Loucy (cell line): Measurements from ENCODE around the gene NCLN.

ENCODE experiments used
- H2AFZ ChIP-seq: fragments of 200-600 bp; sonication (generic); 2 replicates; pipeline ENCODE4 v1.6.0; 2016; ENCODE audit warnings: antibody characterized with exemption, mild to moderate bottlenecking, low read length, moderate library complexity
- H3F3A ChIP-seq: fragments of 200-600 bp; 2 replicates; pipeline ENCODE4 v1.6.0; 2016; ENCODE audit warnings: antibody characterized with exemption, low read depth, mild to moderate bottlenecking
- H3K27me3 ChIP-seq: fragments of 200-600 bp; sonication (generic); 2 replicates; pipeline ENCODE4 v1.6.1; 2014; ENCODE audit warnings: low read length, mild to moderate bottlenecking; ENCODE audit not compliant: insufficient read depth, poor library complexity, severe bottlenecking
- H3K36me3 ChIP-seq: fragments of 200-600 bp; sonication (generic); 2 replicates; pipeline ENCODE4 v1.6.1; 2016; ENCODE audit warnings: low read length; ENCODE audit not compliant: insufficient read depth
- H3K4me1 ChIP-seq: fragments of 200-600 bp; sonication (generic); 2 replicates; pipeline ENCODE4 v1.5.1; 2014; ENCODE audit warnings: low read length, mild to moderate bottlenecking; ENCODE audit not compliant: insufficient read depth, poor library complexity, severe bottlenecking
- H3K4me2 ChIP-seq: fragments of 200-600 bp; sonication (generic); 2 replicates; pipeline ENCODE4 v1.6.0; 2014; ENCODE audit warnings: antibody characterized with exemption, low read length, low read depth, mild to moderate bottlenecking; ENCODE audit not compliant: poor library complexity, severe bottlenecking
- H3K4me3 ChIP-seq: fragments of 200-600 bp; sonication (generic); 2 replicates; pipeline ENCODE4 v1.5.1; 2014; ENCODE audit warnings: low read length, mild to moderate bottlenecking, mixed read lengths; ENCODE audit not compliant: poor library complexity, severe bottlenecking
- H3K79me2 ChIP-seq: fragments of 200-600 bp; sonication (generic); 2 replicates; pipeline ENCODE4 v1.6.1; 2014; ENCODE audit warnings: low read length; ENCODE audit not compliant: insufficient read depth
- H3K9ac ChIP-seq: fragments of 200-600 bp; sonication (generic); 2 replicates; pipeline ENCODE4 v1.6.0; 2014; ENCODE audit warnings: mild to moderate bottlenecking, low read depth, low read length, moderate library complexity; ENCODE audit not compliant: poor library complexity, severe bottlenecking
- H3K9me2 ChIP-seq: fragments of 200-600 bp; sonication (generic); replicated peaks from 2 replicates; pipeline ENCODE4 v1.6.1; 2016; ENCODE audit warnings: low read depth, low read length, mixed read lengths
- H3K9me3 ChIP-seq: fragments of 200-600 bp; sonication (generic); 2 replicates; pipeline ENCODE4 v1.6.1; 2014; ENCODE audit warnings: mild to moderate bottlenecking, antibody characterized with exemption, low read length, low read depth; ENCODE audit not compliant: insufficient read depth
- H4K20me1 ChIP-seq: fragments of 200-600 bp; sonication (generic); 2 replicates; pipeline ENCODE4 v1.6.0; 2014; ENCODE audit warnings: antibody characterized with exemption, low read length, mild to moderate bottlenecking; ENCODE audit not compliant: insufficient read depth, poor library complexity, severe bottlenecking
- EZH2phosphoT487 ChIP-seq: fragments of 200-600 bp; IDR thresholded peaks from 2 replicates; pipeline ENCODE4 v1.6.1; 2018; ENCODE audit warnings: antibody characterized with exemption, mild to moderate bottlenecking, moderate library complexity, borderline replicate concordance
- TF ChIP-seq, protein P1 (sequence below): fragments of 200-600 bp; sonication (generic); conservative IDR thresholded peaks from 2 replicates; pipeline ENCODE4 v1.5.1; 2014; ENCODE audit warnings: mild to moderate bottlenecking, antibody characterized with exemption, low read length

Gene NCLN

DNA sequence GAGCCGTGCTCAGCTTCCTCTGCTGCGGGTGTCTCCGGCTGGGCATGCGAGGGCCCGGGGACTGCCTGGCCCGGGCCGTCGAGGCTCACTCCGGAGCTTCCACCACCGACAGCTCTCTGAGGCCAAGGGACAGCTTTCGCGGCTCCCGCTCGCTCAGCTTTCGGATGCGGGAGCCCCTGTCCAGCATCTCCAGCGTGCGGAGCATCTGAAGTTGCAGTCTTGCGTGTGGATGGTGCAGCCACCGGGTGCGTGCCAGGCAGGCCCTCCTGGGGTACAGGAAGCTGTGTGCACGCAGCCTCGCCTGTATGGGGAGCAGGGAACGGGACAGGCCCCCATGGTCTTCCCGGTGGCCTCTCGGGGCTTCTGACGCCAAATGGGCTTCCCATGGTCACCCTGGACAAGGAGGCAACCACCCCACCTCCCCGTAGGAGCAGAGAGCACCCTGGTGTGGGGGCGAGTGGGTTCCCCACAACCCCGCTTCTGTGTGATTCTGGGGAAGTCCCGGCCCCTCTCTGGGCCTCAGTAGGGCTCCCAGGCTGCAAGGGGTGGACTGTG is 5.9 kb upstream of the NCLN start:
- Histone ChIP-seq H3K27me3 (no peaks in the 10 kb centered on the region), H3K79me2 (peaks cover 72% of the 10 kb centered on the region), H3K4me2 (peak overlapping the region; percentile 99), H3F3A (peaks cover 3% of the 10 kb centered on the region), H2AFZ (no peak overlapping the region), H3K4me3 (peak overlapping the region; percentile 88), H3K36me3 (no peaks in the 10 kb centered on the region), H3K4me1 (peaks cover 26% of the 10 kb centered on the region), H3K9me3 (no peaks in the 10 kb centered on the region), H3K9ac (peak overlapping the region; percentile 99), H4K20me1 (peaks cover 45% of the 10 kb centered on the region), H3K9me2 (no peaks in the 10 kb centered on the region)
- TF ChIP-seq, protein P1, sequence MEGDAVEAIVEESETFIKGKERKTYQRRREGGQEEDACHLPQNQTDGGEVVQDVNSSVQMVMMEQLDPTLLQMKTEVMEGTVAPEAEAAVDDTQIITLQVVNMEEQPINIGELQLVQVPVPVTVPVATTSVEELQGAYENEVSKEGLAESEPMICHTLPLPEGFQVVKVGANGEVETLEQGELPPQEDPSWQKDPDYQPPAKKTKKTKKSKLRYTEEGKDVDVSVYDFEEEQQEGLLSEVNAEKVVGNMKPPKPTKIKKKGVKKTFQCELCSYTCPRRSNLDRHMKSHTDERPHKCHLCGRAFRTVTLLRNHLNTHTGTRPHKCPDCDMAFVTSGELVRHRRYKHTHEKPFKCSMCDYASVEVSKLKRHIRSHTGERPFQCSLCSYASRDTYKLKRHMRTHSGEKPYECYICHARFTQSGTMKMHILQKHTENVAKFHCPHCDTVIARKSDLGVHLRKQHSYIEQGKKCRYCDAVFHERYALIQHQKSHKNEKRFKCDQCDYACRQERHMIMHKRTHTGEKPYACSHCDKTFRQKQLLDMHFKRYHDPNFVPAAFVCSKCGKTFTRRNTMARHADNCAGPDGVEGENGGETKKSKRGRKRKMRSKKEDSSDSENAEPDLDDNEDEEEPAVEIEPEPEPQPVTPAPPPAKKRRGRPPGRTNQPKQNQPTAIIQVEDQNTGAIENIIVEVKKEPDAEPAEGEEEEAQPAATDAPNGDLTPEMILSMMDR, result no peak
- no peak for TF ChIP-seq EZH2phosphoT487

DNA sequence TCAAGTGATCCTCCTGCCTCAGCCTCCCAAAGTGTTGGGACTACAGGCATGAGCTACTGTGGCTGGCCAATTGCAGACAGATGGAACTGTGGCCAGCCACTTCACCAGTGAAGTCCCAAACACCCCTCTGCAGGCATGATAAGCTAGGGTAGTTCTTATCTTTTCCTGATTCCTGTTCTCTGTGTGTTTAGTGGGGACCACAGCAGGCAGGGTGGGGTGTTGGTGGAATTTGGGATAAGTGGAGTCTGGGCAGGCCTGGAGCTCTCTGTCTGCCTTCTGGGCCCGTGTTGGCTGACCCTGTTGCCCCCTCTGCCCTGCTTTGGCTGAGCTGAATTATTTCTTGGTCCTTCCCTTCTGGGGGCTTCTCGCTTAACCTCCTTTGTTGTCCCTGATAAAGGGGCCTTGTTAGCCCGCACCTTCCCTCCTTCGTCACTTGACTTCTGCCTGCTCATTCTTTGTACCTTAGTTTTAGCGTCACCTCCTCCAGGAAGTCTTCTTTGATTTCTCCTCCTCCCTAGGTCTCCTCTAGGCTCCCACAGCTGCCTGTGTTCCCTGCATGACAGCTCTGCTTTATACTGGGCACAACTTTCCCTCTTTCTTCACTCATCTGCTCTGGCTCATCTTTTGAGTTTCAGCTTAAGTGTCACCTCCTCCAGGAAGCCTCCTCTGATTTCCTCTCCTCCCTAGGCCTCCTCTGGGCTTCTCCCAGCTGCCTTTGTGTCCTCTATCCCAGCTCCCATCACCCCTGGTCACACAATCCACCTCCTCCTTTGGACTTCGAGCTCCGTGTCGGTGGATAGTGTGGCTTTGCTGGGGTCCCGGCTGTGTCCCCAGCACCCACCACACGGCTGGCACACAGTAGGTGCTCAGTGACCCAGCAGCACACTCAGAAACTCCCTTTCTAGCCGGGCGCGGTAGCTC is 1.7 kb upstream of the NCLN start:
- Histone ChIP-seq H3K79me2 (peaks cover 89% of the 10 kb centered on the region), H3K36me3 (no peaks in the 10 kb centered on the region), H4K20me1 (peaks cover 66% of the 10 kb centered on the region), H2AFZ (no peak overlapping the region), H3K4me3 (peak overlapping the region; percentile 24), H3K4me2 (peak overlapping the region; percentile 77), H3K4me1 (peaks cover 37% of the 10 kb centered on the region), H3K9ac (no peak overlapping the region), H3K9me2 (no peaks in the 10 kb centered on the region), H3K9me3 (no peaks in the 10 kb centered on the region), H3K27me3 (no peaks in the 10 kb centered on the region), H3F3A (no peaks in the 10 kb centered on the region)
- TF ChIP-seq, protein P1, result no peak
- no peak for TF ChIP-seq EZH2phosphoT487

DNA sequence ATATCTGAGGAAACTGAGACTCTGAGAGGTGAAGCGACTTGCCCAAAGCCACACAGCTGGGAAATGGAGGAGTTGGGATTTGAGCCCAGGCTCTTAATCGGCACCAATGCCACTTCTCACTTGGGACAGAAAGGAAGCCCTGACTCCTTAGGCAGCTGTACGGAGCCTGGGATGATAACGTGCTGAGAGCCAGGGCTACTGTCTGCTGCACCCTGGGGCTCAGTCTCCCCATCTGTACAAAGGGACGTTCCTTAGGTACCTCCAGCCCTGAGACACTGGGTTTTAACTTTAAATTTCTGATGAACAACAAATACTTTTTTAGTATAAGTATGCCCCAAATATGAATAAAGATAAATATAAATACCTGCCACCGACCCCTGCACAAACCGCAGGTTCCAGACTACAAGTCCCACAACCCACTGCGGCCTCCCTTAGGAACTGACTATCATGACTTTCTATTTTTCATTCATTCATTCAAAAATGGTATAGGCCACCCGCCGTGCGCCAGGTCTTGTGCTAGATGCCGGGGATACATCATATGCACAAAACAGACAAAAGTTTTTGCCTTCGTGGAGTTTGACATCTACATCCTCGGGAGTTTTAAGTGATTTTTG is 776 bp upstream of the NCLN start:
- H2AFZ ChIP-seq, result peak overlapping the region; percentile 96; the same call in 1 of the 2 replicates
- H3K9me3 ChIP-seq, result no peaks in the 10 kb centered on the region
- H3K27me3 ChIP-seq, result no peaks in the 10 kb centered on the region
- peaks cover 59% of the 10 kb centered on the region for H4K20me1 ChIP-seq
- TF ChIP-seq EZH2phosphoT487, result no peak
- TF ChIP-seq, protein P1, result no peak
- no peaks in the 10 kb centered on the region for H3K36me3 ChIP-seq
- H3K79me2 ChIP-seq, result peaks cover 89% of the 10 kb centered on the region
- peaks cover 38% of the 10 kb centered on the region for H3K4me1 ChIP-seq
- H3K4me3 ChIP-seq, result peak overlapping the region; percentile 82
- H3K4me2 ChIP-seq, result peak overlapping the region; percentile 77
- H3F3A ChIP-seq, result no peaks in the 10 kb centered on the region
- no peak overlapping the region for H3K9ac ChIP-seq
- H3K9me2 ChIP-seq, result no peaks in the 10 kb centered on the region
